Dermis blood vessel endothelial cell (primary cell): Measurements from ENCODE around the gene ZNF280A. TPM values are rescaled to one million over a fixed set of nuclear protein-coding genes. Genes with fewer than 3 reads are reported as not detected.
"Not testable (repeated sequence)": the region's sequence is repeated elsewhere in the genome, so short reads cannot be mapped to it uniquely, and the experiment has no call there.

Source experiments
- DNase-seq: peaks from one replicate; pipeline ENCODE4 v3.0.0; 2010
- total RNA-seq: library from RNA; depleted of rRNA; stranded (reverse); fragments of >200 nt; gene quantifications from 2 replicates; pipeline ENCODE4 v1.2.3, GENCODE V29; 2014

The ZNF280A gene
- total RNA-seq, 1 donor from 2014 or later = not detected

- DNase-seq = not testable (repeated sequence)
Observed at GRCh38 chr22:22510833-22511232, 9.2 kb downstream of the ZNF280A start.

- DNase-seq = not testable (repeated sequence)
Observed at GRCh38 chr22:22509912-22510311, 10.2 kb downstream of the ZNF280A start.

- DNase-seq = peak; percentile 92
Observed at GRCh38 chr22:22508274-22509176, 11.5 kb downstream of the ZNF280A start, which contains the start of gene ZNF280B. Gene ZNF280B, minus strand, starts transcription at chr22:22508742. Its CDS starts 19,344 bp downstream, at chr22:22489398.

GRCh38 chr22:22507743-22508273 lies 12.3 kb downstream of the ZNF280A start:
- peak; percentile 13 for DNase-seq

GRCh38 chr22:22506736-22507135 lies 13.3 kb downstream of the ZNF280A start:
- DNase-seq = no peak

- no peak for DNase-seq
Observed at GRCh38 chr22:22498267-22498666, 21.8 kb downstream of the ZNF280A start.

GRCh38 chr22:22491589-22491988 lies 28.5 kb downstream of the ZNF280A start:
- not testable (repeated sequence) for DNase-seq

- no peak for DNase-seq
Observed at GRCh38 chr22:22488736-22489135, 31.3 kb downstream of the ZNF280A start.

- no peak for DNase-seq
Observed at GRCh38 chr22:22487869-22488597, 32.0 kb downstream of the ZNF280A start.

GRCh38 chr22:22487059-22487458 lies 33.0 kb downstream of the ZNF280A start:
- no peak for DNase-seq

- no peak for DNase-seq
Observed at GRCh38 chr22:22486132-22486899, 33.8 kb downstream of the ZNF280A start.

- no peak for DNase-seq
Observed at GRCh38 chr22:22485524-22485923, 34.5 kb downstream of the ZNF280A start.

- DNase-seq = no peak
Observed at GRCh38 chr22:22484023-22484422, 36.0 kb downstream of the ZNF280A start.

GRCh38 chr22:22480940-22481339 lies 39.1 kb downstream of the ZNF280A start:
- no peak for DNase-seq

- no peak for DNase-seq
Observed at GRCh38 chr22:22479999-22480532, 40.0 kb downstream of the ZNF280A start.

GRCh38 chr22:22479116-22479515 lies 41.0 kb downstream of the ZNF280A start:
- DNase-seq = no peak

- DNase-seq = no peak
Observed at GRCh38 chr22:22478470-22478869, 41.6 kb downstream of the ZNF280A start.

GRCh38 chr22:22474733-22475132 lies 45.3 kb downstream of the ZNF280A start:
- DNase-seq = no peak

GRCh38 chr22:22471104-22471503 lies 49.0 kb downstream of the ZNF280A start:
- not testable (repeated sequence) for DNase-seq

- DNase-seq = no peak
Observed at GRCh38 chr22:22469527-22469926, 50.5 kb downstream of the ZNF280A start.

- DNase-seq = not testable (repeated sequence)
Observed at GRCh38 chr22:22468794-22469469, 51.1 kb downstream of the ZNF280A start.

GRCh38 chr22:22467112-22467511 lies 53.0 kb downstream of the ZNF280A start:
- no peak for DNase-seq
